GM18907 (cell line): ENCODE results near the gene CAB39.

Source experiments
- ATAC-seq: cut with Tn5 transposase; IDR thresholded peaks from one replicate; pipeline ENCODE4 v1.9.1; 2021; ENCODE audit warnings: mild to moderate bottlenecking, moderate library complexity; ENCODE audit not compliant: unreplicated experiment

Gene CAB39

DNA sequence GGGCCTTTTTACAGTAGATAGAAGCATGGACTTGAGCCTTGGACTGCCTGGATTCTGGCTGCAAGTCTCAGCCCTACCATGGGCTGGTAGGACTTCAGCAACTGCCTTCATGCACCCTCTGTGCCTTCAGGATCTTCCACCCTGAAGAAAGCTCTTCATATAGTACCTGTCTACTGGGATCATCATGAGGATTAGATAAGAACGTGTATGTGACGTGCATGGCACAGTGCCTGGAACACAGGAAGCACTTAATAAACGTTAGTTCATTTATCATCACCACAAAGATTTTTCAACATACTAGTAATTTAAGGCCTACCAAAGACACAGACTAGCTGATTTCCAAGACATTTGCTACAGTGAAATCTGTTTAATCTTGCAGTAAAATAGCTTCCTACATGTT is 98.9 kb downstream of the CAB39 start:
- no peak for ATAC-seq

- ATAC-seq = no peak
These were observed 99.4 kb downstream of the CAB39 start for GRCh38 chr2:230812033-230812432.

- no peak for ATAC-seq
These were observed 102.0 kb downstream of the CAB39 start for GRCh38 chr2:230814616-230815015.

GRCh38 chr2:230815088-230815487 is 102.4 kb downstream of the CAB39 start:
- ATAC-seq = no peak

GRCh38 chr2:230816735-230817134 is 104.1 kb downstream of the CAB39 start:
- no peak for ATAC-seq

- ATAC-seq = no peak
These were observed 106.8 kb downstream of the CAB39 start for GRCh38 chr2:230819433-230819832.

DNA sequence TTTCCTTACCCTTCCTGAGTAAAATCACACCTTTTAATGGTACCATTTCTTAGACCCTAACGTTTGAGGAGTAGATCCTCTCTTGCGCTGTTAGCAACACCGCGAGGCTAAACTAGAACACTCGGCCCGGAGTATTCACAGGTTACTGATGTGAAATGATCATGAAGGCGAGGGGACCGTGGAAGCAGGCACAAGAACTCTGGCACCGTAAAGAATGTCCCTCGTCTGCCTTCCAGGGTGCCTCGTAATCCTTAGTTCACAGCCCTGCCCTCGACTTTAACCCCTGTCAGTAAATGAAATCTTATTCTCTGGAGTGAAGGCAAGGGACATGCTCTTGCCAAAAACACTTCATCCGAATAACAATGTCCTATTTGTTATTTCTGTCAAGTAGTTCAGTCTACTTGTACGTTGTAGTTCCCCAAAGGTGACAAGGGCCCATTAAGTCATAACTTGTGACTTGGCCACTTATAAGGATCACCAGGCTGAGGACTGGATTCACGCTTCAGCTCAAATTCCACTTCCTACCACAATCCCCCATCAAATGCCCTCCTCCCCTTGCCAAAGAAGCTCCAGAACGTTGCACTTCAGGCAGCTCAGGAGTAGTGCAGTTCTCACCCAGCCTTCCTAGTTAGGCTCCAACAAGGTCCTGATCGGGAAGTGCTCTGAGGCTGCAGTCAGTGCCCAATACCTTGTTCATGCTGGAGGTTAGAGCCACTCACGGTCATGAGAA is 108.8 kb downstream of the CAB39 start:
- ATAC-seq = no peak

- ATAC-seq = no peak
These were observed 109.4 kb downstream of the CAB39 start for GRCh38 chr2:230821991-230822520.

- ATAC-seq = no peak
These were observed 110.8 kb downstream of the CAB39 start for GRCh38 chr2:230823264-230823964.

DNA sequence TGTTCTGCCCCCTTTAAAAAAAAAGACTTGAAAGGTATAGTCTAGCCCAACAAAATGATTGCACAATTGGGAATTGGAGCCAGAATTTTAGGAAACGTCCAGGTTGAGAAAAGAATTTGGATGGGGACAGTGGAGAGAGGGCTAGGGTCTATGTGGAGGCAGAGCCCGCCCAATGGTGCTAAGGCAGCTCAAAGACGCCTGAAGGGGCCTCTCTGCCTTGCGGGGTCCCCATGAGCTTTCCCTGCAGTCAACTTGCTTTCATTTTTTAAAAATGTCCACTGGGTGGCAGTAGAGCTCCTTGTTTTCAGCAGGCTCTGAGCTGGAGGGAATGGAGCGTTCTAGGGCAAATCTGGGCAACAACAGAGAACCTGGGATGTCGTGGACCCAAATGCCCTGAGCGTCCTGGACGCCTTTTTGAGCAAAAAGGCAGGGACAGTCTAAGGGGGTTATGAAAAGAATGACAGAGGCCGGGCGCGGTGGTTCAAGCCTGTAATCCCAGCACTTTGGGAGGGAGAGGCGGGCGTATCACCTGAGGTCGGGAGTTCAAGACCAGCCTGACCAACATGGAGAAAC is 111.8 kb downstream of the CAB39 start:
- ATAC-seq = peak; percentile 66

DNA sequence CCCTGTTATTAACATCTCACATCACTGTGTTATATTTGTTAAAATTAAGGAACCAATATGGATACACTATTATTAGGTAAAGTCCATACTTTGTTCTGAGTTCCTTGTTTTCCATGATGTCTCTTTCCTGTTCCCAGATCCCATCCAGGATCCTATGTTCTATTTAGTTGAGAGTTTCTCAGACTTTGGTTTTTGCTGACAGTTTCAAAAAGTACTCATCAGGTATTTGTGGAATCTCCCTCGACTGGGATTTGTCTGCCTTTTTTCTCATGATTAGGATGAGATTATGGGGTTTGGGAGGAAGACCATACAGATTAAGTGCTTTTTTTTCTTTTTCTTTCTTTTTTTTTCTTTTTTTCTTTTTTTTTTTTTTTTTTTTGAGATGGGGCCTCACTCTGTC is 112.7 kb downstream of the CAB39 start:
- no peak for ATAC-seq

GRCh38 chr2:230827774-230828271 is 115.2 kb downstream of the CAB39 start:
- no peak for ATAC-seq

DNA sequence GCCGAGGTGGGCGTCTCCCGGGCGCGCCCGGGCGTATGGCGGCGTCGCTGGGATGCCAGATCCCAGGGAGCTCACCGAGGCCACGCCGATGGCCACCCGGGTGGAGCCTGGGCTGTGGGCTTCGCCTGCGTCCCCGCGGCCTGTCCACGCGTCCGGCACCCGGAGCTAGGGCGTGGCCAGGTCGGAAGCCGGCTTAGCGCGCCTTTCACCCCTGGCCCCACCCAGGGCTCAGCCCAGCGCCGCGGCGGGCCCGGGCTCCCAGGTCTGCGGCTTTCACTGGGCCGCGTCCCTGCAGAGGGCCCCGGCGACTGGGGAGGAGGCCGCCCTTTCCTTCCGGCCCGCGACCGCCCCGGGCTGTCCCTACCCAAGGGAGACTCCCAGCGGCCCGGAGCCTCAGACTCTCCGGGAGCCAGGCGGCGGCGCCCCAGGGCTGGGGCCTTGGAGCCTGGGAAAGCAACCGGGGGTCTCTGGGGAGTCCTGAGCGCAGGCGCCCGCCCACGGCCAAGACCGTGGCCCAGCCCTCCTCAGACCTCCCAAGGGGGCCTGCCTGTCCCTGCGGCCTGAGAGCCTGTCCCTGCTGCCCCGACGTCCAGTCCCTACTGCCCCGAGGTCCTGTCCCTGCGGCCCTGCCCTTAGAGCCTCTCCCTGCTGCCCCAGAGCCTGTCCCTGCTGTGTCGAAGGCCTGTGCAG is 115.8 kb downstream of the CAB39 start:
- no peak for ATAC-seq

DNA sequence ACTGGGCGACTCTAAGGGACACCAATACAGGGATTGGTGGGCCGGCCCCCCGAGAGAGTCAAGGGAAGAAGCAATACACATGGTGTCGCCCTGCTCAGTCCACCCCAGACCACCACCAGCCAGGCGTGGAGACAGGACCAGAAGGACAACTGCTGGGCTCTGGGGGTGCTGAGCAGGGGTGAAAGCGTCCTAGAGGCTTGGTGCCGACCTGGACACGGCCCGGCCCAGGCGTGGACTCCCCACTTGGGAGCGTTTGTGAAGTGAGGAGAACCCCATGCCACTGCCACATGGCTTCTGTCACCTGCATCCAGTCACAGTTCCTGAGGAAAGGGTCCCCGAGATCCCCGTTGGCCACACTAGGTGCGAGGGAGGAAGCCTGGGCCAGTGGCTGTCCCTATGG is 116.7 kb downstream of the CAB39 start:
- no peak for ATAC-seq

- ATAC-seq = no peak
These were observed 117.3 kb downstream of the CAB39 start for GRCh38 chr2:230829959-230830358.

DNA sequence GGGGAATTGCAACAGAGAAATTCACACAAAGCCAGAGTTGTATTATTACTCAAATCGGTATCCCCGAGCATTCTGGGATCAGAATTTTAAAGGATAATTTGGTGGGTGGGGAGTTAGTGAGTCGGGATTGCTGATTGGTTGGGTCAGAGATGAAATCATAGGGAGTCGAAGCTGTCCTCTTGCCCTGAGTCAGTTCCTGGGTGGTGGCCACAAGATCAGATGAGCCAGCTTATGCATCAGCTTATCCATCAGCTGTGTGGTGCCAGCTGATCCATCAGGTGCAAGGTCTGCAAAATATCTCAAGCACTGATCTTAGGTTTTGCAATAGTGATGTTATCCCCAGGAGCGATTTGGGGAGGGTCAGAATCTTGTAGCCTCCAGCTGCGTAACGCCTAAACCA is 117.8 kb downstream of the CAB39 start:
- ATAC-seq = no peak

GRCh38 chr2:230840301-230840700 is 127.7 kb downstream of the CAB39 start:
- ATAC-seq = no peak

DNA sequence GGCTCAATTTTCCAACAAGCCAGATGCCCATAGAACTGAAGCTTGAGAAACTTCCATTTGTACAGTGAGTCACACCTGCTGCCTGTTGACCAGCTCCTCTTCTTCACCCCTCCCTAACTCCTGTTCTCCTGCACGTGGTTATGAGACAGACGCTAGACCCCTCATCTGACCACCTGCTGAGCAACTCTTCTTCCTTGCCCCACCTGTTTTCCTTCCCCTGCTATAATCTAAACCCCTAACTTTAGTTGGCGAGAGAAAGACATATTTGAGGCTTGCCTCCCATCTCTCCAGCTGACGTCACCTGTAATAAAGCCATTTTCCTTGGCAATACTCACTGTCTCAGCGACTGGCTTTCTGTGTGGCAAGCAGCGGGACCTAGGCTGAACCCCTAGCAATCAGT is 129.8 kb downstream of the CAB39 start:
- no peak for ATAC-seq

- no peak for ATAC-seq
These were observed 130.5 kb downstream of the CAB39 start for GRCh38 chr2:230843132-230843531.

GRCh38 chr2:230846360-230846759 is 133.7 kb downstream of the CAB39 start:
- ATAC-seq = no peak

- peak; percentile 87 for ATAC-seq
These were observed 135.3 kb downstream of the CAB39 start for GRCh38 chr2:230847883-230848388.
